SJSA1 (cell line): ENCODE results near the gene DPF3. TPM values are rescaled to one million over a fixed set of nuclear protein-coding genes. Genes with fewer than 3 reads are reported as not detected.

Experiments
- DNase-seq, 2 experiments: peaks; one replicate each; pipeline ENCODE4 v3.0.0-alpha.2; 2015 to 2020; ENCODE audit warnings: low spot score in 2 of 2, low read depth in 1 of 2
- H3K27ac ChIP-seq: fragments of 250-450 bp; sonication (Bioruptor Pico); 2 replicates; pipeline ENCODE4 v1.5.1; 2020; ENCODE audit warnings: mild to moderate bottlenecking, moderate library complexity
- H3K27me3 ChIP-seq: fragments of 250-450 bp; sonication (Bioruptor Pico); replicated peaks from 2 replicates; pipeline ENCODE4 v1.5.1; 2020; ENCODE audit warnings: mild to moderate bottlenecking, moderate library complexity
- H3K36me3 ChIP-seq: fragments of 250-450 bp; sonication (Bioruptor Pico); 2 replicates; pipeline ENCODE4 v1.5.1; 2020; ENCODE audit warnings: mild to moderate bottlenecking
- H3K4me1 ChIP-seq: fragments of 250-450 bp; sonication (Bioruptor Pico); replicated peaks from 2 replicates; pipeline ENCODE4 v1.6.1; 2021; ENCODE audit warnings: mild to moderate bottlenecking
- H3K4me3 ChIP-seq: fragments of 250-450 bp; sonication (Bioruptor Pico); 2 replicates; pipeline ENCODE4 v1.5.1; 2020; ENCODE audit warnings: mild to moderate bottlenecking
- H3K9me3 ChIP-seq: fragments of 250-450 bp; sonication (Bioruptor Pico); replicated peaks from 2 replicates; pipeline ENCODE4 v1.5.1; 2020; ENCODE audit warnings: mild to moderate bottlenecking
- total RNA-seq: library from RNA; depleted of rRNA; stranded (reverse); fragments of >200 nt; shearing (Covaris generic); gene quantifications from 2 replicates; pipeline ENCODE4 v1.2.3, GENCODE V29; 2014

The DPF3 gene
- total RNA-seq, 1 experiment from 2014 or later, result 2.1 TPM

- DNase-seq, result peak in 1 of 2 experiments; percentile 38
- H3K4me3 ChIP-seq, result no peak overlapping the region
- no peaks in the 10 kb centered on the region for H3K9me3 ChIP-seq
Measured at GRCh38 chr14:72715215-72715849, 178.6 kb downstream of the DPF3 start.

GRCh38 chr14:72714871-72715214 lies 179.1 kb downstream of the DPF3 start:
- Histone ChIP-seq H3K27me3 (no peaks in the 10 kb centered on the region), H3K27ac (0 out of 2 replicates have a peak overlapping the region, but pooled peaks have one; percentile 46), H3K9me3 (no peaks in the 10 kb centered on the region), H3K4me3 (no peak overlapping the region), H3K36me3 (no peaks in the 10 kb centered on the region), H3K4me1 (peaks cover 20% of the 10 kb centered on the region)
- peak in 1 of 2 experiments; percentile 55 for DNase-seq

More at GRCh38 chr14:72715215-72715849, 178.6 kb downstream of the DPF3 start:
- Histone ChIP-seq H3K27ac (peak overlapping the region; percentile 46; the same call in 1 of the 2 replicates), H3K36me3 (no peaks in the 10 kb centered on the region), H3K27me3 (no peaks in the 10 kb centered on the region), H3K4me1 (peaks cover 20% of the 10 kb centered on the region)

GRCh38 chr14:72714094-72714493 lies 179.8 kb downstream of the DPF3 start:
- Histone ChIP-seq H3K27me3 (no peaks in the 10 kb centered on the region), H3K27ac (no peak overlapping the region), H3K36me3 (no peaks in the 10 kb centered on the region), H3K9me3 (no peaks in the 10 kb centered on the region), H3K4me1 (peaks cover 20% of the 10 kb centered on the region), H3K4me3 (no peak overlapping the region)
- no peak for DNase-seq

- no peak overlapping the region for H3K4me3 ChIP-seq
- DNase-seq, result no peak
- no peak overlapping the region for H3K27ac ChIP-seq
- H3K27me3 ChIP-seq, result no peaks in the 10 kb centered on the region
- H3K4me1 ChIP-seq, result peaks cover 20% of the 10 kb centered on the region
- H3K9me3 ChIP-seq, result no peaks in the 10 kb centered on the region
- H3K36me3 ChIP-seq, result no peaks in the 10 kb centered on the region
Measured at GRCh38 chr14:72711936-72712335, 182.0 kb downstream of the DPF3 start.

GRCh38 chr14:72709916-72710611 lies 183.8 kb downstream of the DPF3 start:
- Histone ChIP-seq H3K36me3 (no peaks in the 10 kb centered on the region), H3K4me3 (no peak overlapping the region), H3K4me1 (peaks cover 6% of the 10 kb centered on the region), H3K27ac (no peak overlapping the region), H3K27me3 (no peaks in the 10 kb centered on the region), H3K9me3 (no peaks in the 10 kb centered on the region)
- no peak for DNase-seq

- Histone ChIP-seq H3K27me3 (no peaks in the 10 kb centered on the region), H3K36me3 (no peaks in the 10 kb centered on the region), H3K9me3 (no peaks in the 10 kb centered on the region), H3K4me1 (no peaks in the 10 kb centered on the region), H3K27ac (no peak overlapping the region), H3K4me3 (no peak overlapping the region)
- no peak for DNase-seq
Measured at GRCh38 chr14:72708708-72709475, 185.0 kb downstream of the DPF3 start.

GRCh38 chr14:72708222-72708621 lies 185.7 kb downstream of the DPF3 start:
- no peaks in the 10 kb centered on the region for H3K4me1 ChIP-seq
- no peaks in the 10 kb centered on the region for H3K36me3 ChIP-seq
- H3K4me3 ChIP-seq, result no peak overlapping the region
- H3K9me3 ChIP-seq, result no peaks in the 10 kb centered on the region
- no peak for DNase-seq
- H3K27ac ChIP-seq, result no peak overlapping the region
- no peaks in the 10 kb centered on the region for H3K27me3 ChIP-seq

GRCh38 chr14:72706485-72706884 lies 187.4 kb downstream of the DPF3 start:
- H3K9me3 ChIP-seq, result no peaks in the 10 kb centered on the region
- no peaks in the 10 kb centered on the region for H3K27me3 ChIP-seq
- DNase-seq, result no peak
- H3K4me1 ChIP-seq, result no peaks in the 10 kb centered on the region
- H3K36me3 ChIP-seq, result no peaks in the 10 kb centered on the region
- H3K4me3 ChIP-seq, result no peak overlapping the region
- H3K27ac ChIP-seq, result no peak overlapping the region

- no peak overlapping the region for H3K27ac ChIP-seq
- H3K4me3 ChIP-seq, result no peak overlapping the region
- no peaks in the 10 kb centered on the region for H3K27me3 ChIP-seq
- no peak for DNase-seq
- no peaks in the 10 kb centered on the region for H3K36me3 ChIP-seq
- H3K4me1 ChIP-seq, result no peaks in the 10 kb centered on the region
- H3K9me3 ChIP-seq, result no peaks in the 10 kb centered on the region
Measured at GRCh38 chr14:72704502-72704901, 189.4 kb downstream of the DPF3 start.

- Histone ChIP-seq H3K9me3 (no peaks in the 10 kb centered on the region), H3K4me1 (no peaks in the 10 kb centered on the region), H3K36me3 (no peaks in the 10 kb centered on the region), H3K4me3 (no peak overlapping the region), H3K27ac (no peak overlapping the region), H3K27me3 (no peaks in the 10 kb centered on the region)
- no peak for DNase-seq
Measured at GRCh38 chr14:72701605-72702004, 192.3 kb downstream of the DPF3 start.

- no peaks in the 10 kb centered on the region for H3K36me3 ChIP-seq
- H3K27me3 ChIP-seq, result no peaks in the 10 kb centered on the region
- no peak for DNase-seq
- no peaks in the 10 kb centered on the region for H3K9me3 ChIP-seq
- no peak overlapping the region for H3K27ac ChIP-seq
- H3K4me1 ChIP-seq, result no peaks in the 10 kb centered on the region
- H3K4me3 ChIP-seq, result no peak overlapping the region
Measured at GRCh38 chr14:72701237-72701565, 192.7 kb downstream of the DPF3 start.

GRCh38 chr14:72700338-72701236 lies 193.3 kb downstream of the DPF3 start:
- Histone ChIP-seq H3K27ac (no peak overlapping the region), H3K4me1 (no peaks in the 10 kb centered on the region), H3K9me3 (no peaks in the 10 kb centered on the region), H3K4me3 (no peak overlapping the region), H3K27me3 (no peaks in the 10 kb centered on the region), H3K36me3 (no peaks in the 10 kb centered on the region)
- DNase-seq, result no peak

- H3K4me1 ChIP-seq, result no peaks in the 10 kb centered on the region
- no peaks in the 10 kb centered on the region for H3K27me3 ChIP-seq
- H3K4me3 ChIP-seq, result no peak overlapping the region
- no peak for DNase-seq
- H3K27ac ChIP-seq, result no peak overlapping the region
- no peaks in the 10 kb centered on the region for H3K9me3 ChIP-seq
- no peaks in the 10 kb centered on the region for H3K36me3 ChIP-seq
Measured at GRCh38 chr14:72699852-72700257, 194.0 kb downstream of the DPF3 start.
